ENCODE measurements around the gene NRXN3. TPM values are rescaled to one million over a fixed set of nuclear protein-coding genes. Genes with fewer than 3 reads are reported as not detected.

The NRXN3 gene
- total and polyA plus RNA-seq, 2 experiments from 2014 or later, result 1.0 to 1.8 TPM

DNA sequence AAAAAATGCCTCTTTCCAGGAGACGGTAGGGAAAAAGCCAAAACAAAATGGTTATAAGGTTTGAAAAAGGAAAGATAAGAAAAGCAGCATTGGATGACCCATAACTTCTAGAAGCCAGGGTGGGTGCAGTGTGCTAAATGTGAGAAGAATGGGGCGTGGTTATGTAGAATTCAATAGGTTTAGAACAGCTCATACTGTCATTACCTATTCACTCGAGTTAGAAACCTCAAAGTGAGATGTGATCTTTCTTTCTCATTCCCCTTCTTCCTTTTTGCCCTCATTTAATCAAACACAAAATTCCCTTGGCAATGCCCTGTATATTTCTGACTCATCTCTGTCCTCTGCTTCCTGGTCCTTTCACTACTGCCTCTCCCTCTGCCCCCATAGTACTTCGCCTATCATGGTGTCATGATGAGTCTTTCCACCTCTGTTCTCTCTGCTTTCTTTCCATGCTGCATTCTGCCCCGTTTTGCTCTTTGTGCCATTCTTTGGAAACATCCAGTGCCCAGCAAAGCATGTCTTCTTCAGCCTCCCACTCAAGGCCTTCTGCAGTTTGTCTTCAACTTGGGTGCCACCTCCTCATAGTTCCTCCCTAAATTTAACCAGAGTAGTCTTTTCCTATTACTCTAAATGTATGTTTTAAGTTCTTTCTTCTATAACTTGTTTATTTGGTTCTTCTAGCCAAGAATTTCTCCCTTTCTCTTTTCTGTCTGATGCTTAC is 496.3 kb downstream of the NRXN3 start:
- no peaks in the 10 kb centered on the region for H3K4me1 ChIP-seq (ENCODE audit: insufficient read depth)
- DNase-seq (ENCODE audit: low spot score) (no peak), ATAC-seq (no peak)
- H3K4me3 ChIP-seq, result no peak overlapping the region
- TF ChIP-seq STAT1 (IDR thresholded peaks at IDR 0.05; ENCODE audit: unreplicated experiment) (no peak), NANOG (IDR thresholded peaks at IDR 0.05; ENCODE audit: borderline replicate concordance) (no peak), EZH2phosphoT487 (IDR thresholded peaks at IDR 0.05; ENCODE audit: unreplicated experiment) (no peak)
- H3K4me1 Mint-ChIP-seq, result no peaks in the 10 kb centered on the region
- H3K36me3 Mint-ChIP-seq (ENCODE audit: low read depth), result no peaks in the 10 kb centered on the region
- H3K9me2 ChIP-seq (ENCODE audit: insufficient read depth), result no peaks in the 10 kb centered on the region
- no peak overlapping the region for H3K27ac Mint-ChIP-seq
- H3K4me2 ChIP-seq, result no peak overlapping the region
- H4K20me1 ChIP-seq (replicated peaks; ENCODE audit: insufficient read depth), result no peaks in the 10 kb centered on the region
- H3K79me2 ChIP-seq (replicated peaks; ENCODE audit: insufficient read depth), result no peaks in the 10 kb centered on the region
- H3K4me3 Mint-ChIP-seq, result no peak overlapping the region
- no peak overlapping the region for H2AFZ ChIP-seq
- H3K27me3 ChIP-seq (ENCODE audit: insufficient read depth), result no peaks in the 10 kb centered on the region
- H3F3A ChIP-seq (replicated peaks; ENCODE audit: low read depth), result no peaks in the 10 kb centered on the region
- H3K27ac ChIP-seq (ENCODE audit: low read depth), result no peak overlapping the region
- H3K27me3 Mint-ChIP-seq (ENCODE audit: insufficient read depth, low read depth, poor library complexity), result peaks cover 5% of the 10 kb centered on the region
- no peaks in the 10 kb centered on the region for H3K36me3 ChIP-seq (ENCODE audit: insufficient read depth)
- H3K9me3 Mint-ChIP-seq, result no peaks in the 10 kb centered on the region

DNA sequence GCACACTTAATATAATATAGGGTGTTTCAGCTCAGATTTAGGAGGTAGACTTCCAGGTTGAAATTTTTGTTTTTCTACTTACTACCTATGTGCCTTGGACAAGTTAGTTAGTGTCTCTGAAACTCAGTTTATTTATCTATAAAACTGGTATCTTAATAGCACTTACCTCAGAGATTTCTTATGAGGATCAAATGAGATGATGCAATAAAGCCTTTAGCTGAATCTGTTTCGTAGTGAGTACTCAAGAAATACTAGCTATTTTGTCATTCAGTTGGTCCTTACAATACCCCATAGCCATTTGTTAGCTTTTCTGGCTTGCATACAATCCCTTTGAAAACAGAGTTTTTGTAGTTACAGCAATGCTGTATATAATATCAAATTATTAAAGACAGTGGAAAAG is 497.0 kb downstream of the NRXN3 start:
- Mint-ChIP-seq H3K36me3 (ENCODE audit: low read depth) (no peaks in the 10 kb centered on the region), H3K27ac (no peak overlapping the region), H3K4me1 (no peaks in the 10 kb centered on the region), H3K9me3 (no peaks in the 10 kb centered on the region), H3K27me3 (ENCODE audit: insufficient read depth, low read depth, poor library complexity) (peaks cover 2% of the 10 kb centered on the region), H3K4me3 (no peak overlapping the region)
- Histone ChIP-seq H3K9me2 (ENCODE audit: insufficient read depth) (no peaks in the 10 kb centered on the region), H3K27me3 (ENCODE audit: insufficient read depth) (no peaks in the 10 kb centered on the region), H3K79me2 (replicated peaks; ENCODE audit: insufficient read depth) (no peaks in the 10 kb centered on the region), H3K36me3 (ENCODE audit: insufficient read depth) (no peaks in the 10 kb centered on the region), H3K4me3 (no peak overlapping the region), H3K4me1 (ENCODE audit: insufficient read depth) (no peaks in the 10 kb centered on the region), H3K27ac (ENCODE audit: low read depth) (no peak overlapping the region), H3K4me2 (no peak overlapping the region), H3F3A (replicated peaks; ENCODE audit: low read depth) (no peaks in the 10 kb centered on the region), H4K20me1 (replicated peaks; ENCODE audit: insufficient read depth) (no peaks in the 10 kb centered on the region), H2AFZ (no peak overlapping the region)
- no peak for ATAC-seq
- DNase-seq (ENCODE audit: low spot score), result no peak
- no peak for TF ChIP-seq ZNF114 (CRISPR knock-in tag; IDR thresholded peaks at IDR 0.05)
- no peak for TF ChIP-seq JUNB (IDR thresholded peaks at IDR 0.05; ENCODE audit: unreplicated experiment)
- no peak for TF ChIP-seq CREB1 (CRISPR knock-in tag; IDR thresholded peaks at IDR 0.05; ENCODE audit: low read depth)
- no peak for TF ChIP-seq NANOG (IDR thresholded peaks at IDR 0.05; ENCODE audit: borderline replicate concordance)
- TF ChIP-seq, protein P1, sequence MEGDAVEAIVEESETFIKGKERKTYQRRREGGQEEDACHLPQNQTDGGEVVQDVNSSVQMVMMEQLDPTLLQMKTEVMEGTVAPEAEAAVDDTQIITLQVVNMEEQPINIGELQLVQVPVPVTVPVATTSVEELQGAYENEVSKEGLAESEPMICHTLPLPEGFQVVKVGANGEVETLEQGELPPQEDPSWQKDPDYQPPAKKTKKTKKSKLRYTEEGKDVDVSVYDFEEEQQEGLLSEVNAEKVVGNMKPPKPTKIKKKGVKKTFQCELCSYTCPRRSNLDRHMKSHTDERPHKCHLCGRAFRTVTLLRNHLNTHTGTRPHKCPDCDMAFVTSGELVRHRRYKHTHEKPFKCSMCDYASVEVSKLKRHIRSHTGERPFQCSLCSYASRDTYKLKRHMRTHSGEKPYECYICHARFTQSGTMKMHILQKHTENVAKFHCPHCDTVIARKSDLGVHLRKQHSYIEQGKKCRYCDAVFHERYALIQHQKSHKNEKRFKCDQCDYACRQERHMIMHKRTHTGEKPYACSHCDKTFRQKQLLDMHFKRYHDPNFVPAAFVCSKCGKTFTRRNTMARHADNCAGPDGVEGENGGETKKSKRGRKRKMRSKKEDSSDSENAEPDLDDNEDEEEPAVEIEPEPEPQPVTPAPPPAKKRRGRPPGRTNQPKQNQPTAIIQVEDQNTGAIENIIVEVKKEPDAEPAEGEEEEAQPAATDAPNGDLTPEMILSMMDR (conservative IDR thresholded peaks at IDR 0.05; ENCODE audit: low read depth in 2 of 2), result no peak
- TF ChIP-seq, protein P2, sequence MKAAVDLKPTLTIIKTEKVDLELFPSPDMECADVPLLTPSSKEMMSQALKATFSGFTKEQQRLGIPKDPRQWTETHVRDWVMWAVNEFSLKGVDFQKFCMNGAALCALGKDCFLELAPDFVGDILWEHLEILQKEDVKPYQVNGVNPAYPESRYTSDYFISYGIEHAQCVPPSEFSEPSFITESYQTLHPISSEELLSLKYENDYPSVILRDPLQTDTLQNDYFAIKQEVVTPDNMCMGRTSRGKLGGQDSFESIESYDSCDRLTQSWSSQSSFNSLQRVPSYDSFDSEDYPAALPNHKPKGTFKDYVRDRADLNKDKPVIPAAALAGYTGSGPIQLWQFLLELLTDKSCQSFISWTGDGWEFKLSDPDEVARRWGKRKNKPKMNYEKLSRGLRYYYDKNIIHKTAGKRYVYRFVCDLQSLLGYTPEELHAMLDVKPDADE (IDR thresholded peaks at IDR 0.05), result no peak
- no peak for TF ChIP-seq STAT1 (IDR thresholded peaks at IDR 0.05; ENCODE audit: unreplicated experiment)
- TF ChIP-seq, protein P3, sequence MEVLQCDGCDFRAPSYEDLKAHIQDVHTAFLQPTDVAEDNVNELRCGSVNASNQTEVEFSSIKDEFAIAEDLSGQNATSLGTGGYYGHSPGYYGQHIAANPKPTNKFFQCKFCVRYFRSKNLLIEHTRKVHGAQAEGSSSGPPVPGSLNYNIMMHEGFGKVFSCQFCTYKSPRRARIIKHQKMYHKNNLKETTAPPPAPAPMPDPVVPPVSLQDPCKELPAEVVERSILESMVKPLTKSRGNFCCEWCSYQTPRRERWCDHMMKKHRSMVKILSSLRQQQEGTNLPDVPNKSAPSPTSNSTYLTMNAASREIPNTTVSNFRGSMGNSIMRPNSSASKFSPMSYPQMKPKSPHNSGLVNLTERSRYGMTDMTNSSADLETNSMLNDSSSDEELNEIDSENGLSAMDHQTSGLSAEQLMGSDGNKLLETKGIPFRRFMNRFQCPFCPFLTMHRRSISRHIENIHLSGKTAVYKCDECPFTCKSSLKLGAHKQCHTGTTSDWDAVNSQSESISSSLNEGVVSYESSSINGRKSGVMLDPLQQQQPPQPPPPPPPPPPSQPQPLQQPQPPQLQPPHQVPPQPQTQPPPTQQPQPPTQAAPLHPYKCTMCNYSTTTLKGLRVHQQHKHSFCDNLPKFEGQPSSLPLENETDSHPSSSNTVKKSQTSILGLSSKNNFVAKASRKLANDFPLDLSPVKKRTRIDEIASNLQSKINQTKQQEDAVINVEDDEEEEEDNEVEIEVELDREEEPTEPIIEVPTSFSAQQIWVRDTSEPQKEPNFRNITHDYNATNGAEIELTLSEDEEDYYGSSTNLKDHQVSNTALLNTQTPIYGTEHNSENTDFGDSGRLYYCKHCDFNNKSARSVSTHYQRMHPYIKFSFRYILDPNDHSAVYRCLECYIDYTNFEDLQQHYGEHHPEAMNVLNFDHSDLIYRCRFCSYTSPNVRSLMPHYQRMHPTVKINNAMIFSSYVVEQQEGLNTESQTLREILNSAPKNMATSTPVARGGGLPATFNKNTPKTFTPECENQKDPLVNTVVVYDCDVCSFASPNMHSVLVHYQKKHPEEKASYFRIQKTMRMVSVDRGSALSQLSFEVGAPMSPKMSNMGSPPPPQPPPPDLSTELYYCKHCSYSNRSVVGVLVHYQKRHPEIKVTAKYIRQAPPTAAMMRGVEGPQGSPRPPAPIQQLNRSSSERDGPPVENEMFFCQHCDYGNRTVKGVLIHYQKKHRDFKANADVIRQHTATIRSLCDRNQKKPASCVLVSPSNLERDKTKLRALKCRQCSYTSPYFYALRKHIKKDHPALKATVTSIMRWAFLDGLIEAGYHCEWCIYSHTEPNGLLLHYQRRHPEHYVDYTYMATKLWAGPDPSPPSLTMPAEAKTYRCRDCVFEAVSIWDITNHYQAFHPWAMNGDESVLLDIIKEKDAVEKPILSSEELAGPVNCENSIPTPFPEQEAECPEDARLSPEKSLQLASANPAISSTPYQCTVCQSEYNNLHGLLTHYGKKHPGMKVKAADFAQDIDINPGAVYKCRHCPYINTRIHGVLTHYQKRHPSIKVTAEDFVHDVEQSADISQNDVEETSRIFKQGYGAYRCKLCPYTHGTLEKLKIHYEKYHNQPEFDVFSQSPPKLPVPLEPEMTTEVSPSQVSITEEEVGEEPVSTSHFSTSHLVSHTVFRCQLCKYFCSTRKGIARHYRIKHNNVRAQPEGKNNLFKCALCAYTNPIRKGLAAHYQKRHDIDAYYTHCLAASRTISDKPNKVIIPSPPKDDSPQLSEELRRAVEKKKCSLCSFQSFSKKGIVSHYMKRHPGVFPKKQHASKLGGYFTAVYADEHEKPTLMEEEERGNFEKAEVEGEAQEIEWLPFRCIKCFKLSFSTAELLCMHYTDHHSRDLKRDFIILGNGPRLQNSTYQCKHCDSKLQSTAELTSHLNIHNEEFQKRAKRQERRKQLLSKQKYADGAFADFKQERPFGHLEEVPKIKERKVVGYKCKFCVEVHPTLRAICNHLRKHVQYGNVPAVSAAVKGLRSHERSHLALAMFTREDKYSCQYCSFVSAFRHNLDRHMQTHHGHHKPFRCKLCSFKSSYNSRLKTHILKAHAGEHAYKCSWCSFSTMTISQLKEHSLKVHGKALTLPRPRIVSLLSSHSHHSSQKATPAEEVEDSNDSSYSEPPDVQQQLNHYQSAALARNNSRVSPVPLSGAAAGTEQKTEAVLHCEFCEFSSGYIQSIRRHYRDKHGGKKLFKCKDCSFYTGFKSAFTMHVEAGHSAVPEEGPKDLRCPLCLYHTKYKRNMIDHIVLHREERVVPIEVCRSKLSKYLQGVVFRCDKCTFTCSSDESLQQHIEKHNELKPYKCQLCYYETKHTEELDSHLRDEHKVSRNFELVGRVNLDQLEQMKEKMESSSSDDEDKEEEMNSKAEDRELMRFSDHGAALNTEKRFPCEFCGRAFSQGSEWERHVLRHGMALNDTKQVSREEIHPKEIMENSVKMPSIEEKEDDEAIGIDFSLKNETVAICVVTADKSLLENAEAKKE (CRISPR knock-in tag; IDR thresholded peaks at IDR 0.05), result no peak

Measured in GM23338 (cell line).